DOHH2 (cell line): ENCODE measurements around the gene ATP5F1D.

Source experiments
- H3F3A ChIP-seq: fragments of 200-600 bp; sonication (generic), shearing (Covaris generic); 2 replicates; pipeline ENCODE4 v1.6.0; 2016; ENCODE audit warnings: antibody characterized with exemption, mild to moderate bottlenecking; ENCODE audit not compliant: control insufficient read depth, insufficient read depth
- H3K27ac ChIP-seq: fragments of 200-600 bp; sonication (generic); 2 replicates; pipeline ENCODE4 v1.5.1; 2014; ENCODE audit warnings: low read depth, mild to moderate bottlenecking, low read length, moderate library complexity
- H3K27me3 ChIP-seq: fragments of 200-600 bp; sonication (generic); 2 replicates; pipeline ENCODE4 v1.6.1; 2014; ENCODE audit warnings: mild to moderate bottlenecking, low read length, mixed read lengths; ENCODE audit not compliant: control insufficient read depth
- H3K36me3 ChIP-seq: fragments of 200-600 bp; sonication (generic); 2 replicates; pipeline ENCODE4 v1.6.1; 2014; ENCODE audit warnings: mild to moderate bottlenecking, low read length, moderate library complexity, mixed read lengths; ENCODE audit not compliant: control insufficient read depth
- H3K4me1 ChIP-seq: fragments of 200-600 bp; sonication (generic); 2 replicates; pipeline ENCODE4 v1.6.1; 2014; ENCODE audit warnings: mild to moderate bottlenecking, low read length, mixed read lengths; ENCODE audit not compliant: control insufficient read depth
- H3K4me2 ChIP-seq: fragments of 200-600 bp; sonication (generic); 2 replicates; pipeline ENCODE4 v1.6.0; 2014; ENCODE audit warnings: mild to moderate bottlenecking, low read length, moderate library complexity
- H3K4me3 ChIP-seq: fragments of 200-600 bp; sonication (generic); 2 replicates; pipeline ENCODE4 v1.5.1; 2014; ENCODE audit warnings: mild to moderate bottlenecking, low read length, mixed read lengths
- H3K79me2 ChIP-seq: fragments of 200-600 bp; sonication (generic); 2 replicates; pipeline ENCODE4 v1.6.1; 2014; ENCODE audit warnings: mild to moderate bottlenecking, low read length, mixed read lengths; ENCODE audit not compliant: control insufficient read depth
- H3K9me2 ChIP-seq: fragments of 200-600 bp; sonication (generic); replicated peaks from 2 replicates; pipeline ENCODE4 v1.6.1; 2014; ENCODE audit warnings: mild to moderate bottlenecking, low read length, mixed read lengths; ENCODE audit not compliant: control insufficient read depth
- H3K9me3 ChIP-seq: fragments of 200-600 bp; sonication (generic); 2 replicates; pipeline ENCODE4 v1.6.1; 2014; ENCODE audit warnings: antibody characterized with exemption, low read length, mixed read lengths; ENCODE audit not compliant: control insufficient read depth, insufficient read depth
- H4K20me1 ChIP-seq: fragments of 200-600 bp; sonication (generic); 2 replicates; pipeline ENCODE4 v1.6.0; 2014; ENCODE audit warnings: low read depth, mild to moderate bottlenecking, antibody characterized with exemption, low read length, moderate library complexity; ENCODE audit not compliant: control insufficient read depth, insufficient read depth
- EZH2phosphoT487 ChIP-seq: fragments of 200-600 bp; sonication (generic); IDR thresholded peaks from 2 replicates; pipeline ENCODE4 v1.6.1; 2017; ENCODE audit warnings: borderline replicate concordance, mild to moderate bottlenecking, antibody characterized with exemption, low read length, moderate library complexity, mixed read lengths
- TF ChIP-seq, protein P1 (sequence below): fragments of 200-600 bp; sonication (generic); IDR thresholded peaks from one replicate; pipeline ENCODE4 v1.5.1; 2014; ENCODE audit warnings: antibody characterized with exemption, mild to moderate bottlenecking, low read depth, low read length; ENCODE audit not compliant: poor library complexity, severe bottlenecking

The ATP5F1D gene

DNA sequence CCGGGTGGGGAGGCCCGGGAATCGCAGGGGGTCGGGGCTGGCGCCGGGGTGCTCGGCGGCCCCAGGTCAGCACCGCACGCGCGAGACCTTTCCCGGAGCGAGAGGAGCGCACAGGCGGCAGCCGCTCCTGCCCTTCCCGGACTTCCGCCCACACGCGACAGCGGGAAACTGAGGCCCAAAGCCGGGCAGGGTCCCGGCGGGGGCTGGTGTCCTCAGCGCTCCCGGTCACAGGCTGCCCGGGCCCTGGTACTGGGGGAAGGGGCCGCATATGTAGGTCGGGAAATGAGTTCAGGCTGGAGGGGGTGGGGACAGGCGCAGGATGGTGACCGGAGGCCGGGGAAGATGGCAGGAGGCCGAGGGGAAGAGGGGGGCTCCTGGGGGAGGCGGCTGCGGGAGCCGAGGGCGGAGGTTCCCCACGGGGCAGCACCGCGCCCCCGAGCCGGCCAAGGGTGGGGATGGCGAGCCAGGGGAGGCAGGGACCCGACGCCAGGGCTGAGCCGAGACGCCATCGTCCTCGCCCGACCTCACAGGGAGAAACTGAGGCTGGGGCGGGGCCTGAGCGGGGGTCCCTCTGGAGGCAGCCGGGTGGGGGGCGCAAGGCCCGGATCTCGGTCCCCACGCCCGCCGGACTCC is 4.4 kb upstream of the ATP5F1D start:
- H3K36me3 ChIP-seq: peaks cover 4% of the 10 kb centered on the region
- no peak overlapping the region for H3K27ac ChIP-seq

DNA sequence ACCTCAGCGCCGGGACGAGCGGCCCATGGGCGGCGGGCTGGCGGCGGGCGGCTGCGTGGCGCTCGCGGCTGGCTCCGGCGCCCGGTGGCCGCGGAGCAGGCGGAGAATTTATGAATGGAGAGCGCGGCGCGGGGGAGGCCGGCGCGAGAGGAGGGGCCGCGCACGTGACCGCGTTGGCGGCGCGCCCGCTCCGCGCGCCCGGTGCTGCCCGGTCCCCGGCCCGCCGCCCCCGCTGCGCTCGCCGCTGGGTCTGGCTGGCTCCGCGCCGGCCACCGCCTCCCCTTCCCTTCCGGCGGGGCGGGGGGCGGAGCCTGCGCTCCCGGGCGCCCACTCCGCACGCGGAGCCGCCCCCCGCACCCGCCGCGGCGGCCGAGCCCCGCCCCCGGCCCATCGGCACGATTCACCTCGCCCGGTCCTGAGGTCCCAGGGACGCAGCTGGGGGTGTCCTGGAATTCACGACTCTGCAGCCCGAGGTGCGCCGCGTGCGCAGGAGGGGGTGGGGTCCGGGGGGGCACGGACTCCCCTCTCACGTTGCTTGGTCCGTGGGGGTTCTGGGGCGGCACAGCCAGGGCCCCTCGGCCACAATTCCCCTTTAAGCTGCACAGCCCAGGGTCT is 3.7 kb upstream of the ATP5F1D start, which contains the start of gene CBARP:
TSS of gene CBARP (minus strand) at position 252 of the 615 bp plus-strand sequence. CDS start 1,905 bp downstream, outside the sequence.
- no peak for TF ChIP-seq EZH2phosphoT487
- TF ChIP-seq, protein P1, sequence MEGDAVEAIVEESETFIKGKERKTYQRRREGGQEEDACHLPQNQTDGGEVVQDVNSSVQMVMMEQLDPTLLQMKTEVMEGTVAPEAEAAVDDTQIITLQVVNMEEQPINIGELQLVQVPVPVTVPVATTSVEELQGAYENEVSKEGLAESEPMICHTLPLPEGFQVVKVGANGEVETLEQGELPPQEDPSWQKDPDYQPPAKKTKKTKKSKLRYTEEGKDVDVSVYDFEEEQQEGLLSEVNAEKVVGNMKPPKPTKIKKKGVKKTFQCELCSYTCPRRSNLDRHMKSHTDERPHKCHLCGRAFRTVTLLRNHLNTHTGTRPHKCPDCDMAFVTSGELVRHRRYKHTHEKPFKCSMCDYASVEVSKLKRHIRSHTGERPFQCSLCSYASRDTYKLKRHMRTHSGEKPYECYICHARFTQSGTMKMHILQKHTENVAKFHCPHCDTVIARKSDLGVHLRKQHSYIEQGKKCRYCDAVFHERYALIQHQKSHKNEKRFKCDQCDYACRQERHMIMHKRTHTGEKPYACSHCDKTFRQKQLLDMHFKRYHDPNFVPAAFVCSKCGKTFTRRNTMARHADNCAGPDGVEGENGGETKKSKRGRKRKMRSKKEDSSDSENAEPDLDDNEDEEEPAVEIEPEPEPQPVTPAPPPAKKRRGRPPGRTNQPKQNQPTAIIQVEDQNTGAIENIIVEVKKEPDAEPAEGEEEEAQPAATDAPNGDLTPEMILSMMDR: no peak
- peak within 1 kb of the TSS; percentile 54 for H3K4me3 ChIP-seq
- H3K36me3 ChIP-seq: peaks cover 8% of the 10 kb centered on the region
- peaks cover 19% of the 10 kb centered on the region for H3K79me2 ChIP-seq
- H3K9me3 ChIP-seq: no peaks in the 10 kb centered on the region
- no peaks in the 10 kb centered on the region for H3K9me2 ChIP-seq
- no peaks in the 10 kb centered on the region for H4K20me1 ChIP-seq
- H3K4me2 ChIP-seq: peak within 1 kb of the TSS; percentile 45
- peaks cover 34% of the 10 kb centered on the region for H3K4me1 ChIP-seq
- H3K27me3 ChIP-seq: peaks cover 35% of the 10 kb centered on the region
- H3F3A ChIP-seq: peaks cover 14% of the 10 kb centered on the region
- H3K27ac ChIP-seq: no peak within 1 kb of the TSS

More for the DNA sequence above, 4.4 kb upstream of the ATP5F1D start:
- Histone ChIP-seq H4K20me1 (no peaks in the 10 kb centered on the region; the same call in 1 of the 2 replicates), H3K27me3 (peaks cover 35% of the 10 kb centered on the region), H3K4me1 (peaks cover 27% of the 10 kb centered on the region), H3F3A (peaks cover 19% of the 10 kb centered on the region), H3K9me2 (no peaks in the 10 kb centered on the region), H3K4me2 (peak overlapping the region; percentile 45), H3K79me2 (peaks cover 12% of the 10 kb centered on the region), H3K9me3 (no peaks in the 10 kb centered on the region), H3K4me3 (peak overlapping the region; percentile 54)
- TF ChIP-seq EZH2phosphoT487: peak; percentile 99
- TF ChIP-seq, protein P1: no peak

DNA sequence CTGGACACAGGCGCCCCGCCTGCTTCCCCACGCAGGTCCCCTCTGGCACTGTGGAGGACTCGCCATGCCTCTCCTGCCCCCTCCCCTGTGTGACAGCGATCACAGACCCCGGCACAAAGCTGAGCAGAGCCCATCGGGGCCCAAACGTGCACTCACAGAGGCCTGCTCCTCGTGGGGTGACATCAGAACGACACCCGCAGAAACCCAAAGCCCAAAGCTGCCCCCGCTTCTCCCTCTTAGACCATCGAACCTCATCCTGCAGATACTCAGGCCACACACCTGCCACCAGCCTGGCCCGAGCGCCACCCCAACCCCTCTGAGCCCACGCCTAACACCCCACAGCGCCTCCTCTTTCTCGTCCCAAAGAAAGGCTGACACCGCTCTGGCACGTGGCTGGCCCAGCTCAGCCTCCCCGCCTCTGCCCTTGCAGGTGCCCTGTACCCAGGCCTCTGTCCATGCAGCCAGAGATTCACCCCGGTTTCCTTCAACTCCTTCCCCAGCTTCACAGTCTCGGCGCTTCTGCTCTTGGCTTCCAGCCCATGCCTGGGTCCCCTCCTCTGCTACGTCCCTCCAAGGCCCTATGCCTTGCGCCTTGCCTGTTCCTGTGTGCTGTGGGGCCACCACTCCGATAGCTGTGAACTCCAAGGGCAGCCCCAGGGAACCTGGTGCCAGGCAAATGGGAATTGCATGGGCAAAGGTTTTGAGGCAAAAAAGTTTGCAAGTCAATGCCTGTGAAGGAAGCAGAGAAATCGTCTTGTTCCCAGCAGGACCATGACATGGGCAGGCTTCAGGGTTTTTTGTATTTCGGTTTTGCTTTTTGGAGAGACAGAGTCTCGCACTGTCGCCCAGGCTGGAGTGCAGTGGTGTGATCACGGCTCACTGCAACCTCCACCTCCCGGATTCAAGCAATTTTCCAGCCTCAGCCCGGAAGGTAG is 2.9 kb upstream of the ATP5F1D start:
- H3K27ac ChIP-seq: no peak overlapping the region
- peak overlapping the region; percentile 20 for H3K4me3 ChIP-seq
- peaks cover 35% of the 10 kb centered on the region for H3K27me3 ChIP-seq
- no peaks in the 10 kb centered on the region for H4K20me1 ChIP-seq
- peak overlapping the region; percentile 32 for H3K4me2 ChIP-seq
- H3K9me2 ChIP-seq: no peaks in the 10 kb centered on the region
- peaks cover 19% of the 10 kb centered on the region for H3F3A ChIP-seq
- H3K4me1 ChIP-seq: peaks cover 42% of the 10 kb centered on the region
- TF ChIP-seq, protein P1: no peak
- TF ChIP-seq EZH2phosphoT487: peak; percentile 50; the same call in 1 of the 2 replicates
- peaks cover 10% of the 10 kb centered on the region for H3K36me3 ChIP-seq
- H3K9me3 ChIP-seq: no peaks in the 10 kb centered on the region
- peaks cover 26% of the 10 kb centered on the region for H3K79me2 ChIP-seq
